Neural cell (in vitro differentiated cells): ENCODE data around the gene VPS13D. TPM values are rescaled to one million over a fixed set of nuclear protein-coding genes. Genes with fewer than 3 reads are reported as not detected.

Experiments used
- H2AFZ ChIP-seq: fragments of 200-600, 300-800 bp; sonication (generic), shearing (Covaris generic); 2 replicates; pipeline ENCODE4 v1.6.0; 2014; ENCODE audit warnings: low read depth, mild to moderate bottlenecking, antibody characterized with exemption, low read length, moderate library complexity
- H3F3A ChIP-seq: fragments of 200-600 bp; shearing (Covaris generic); 2 replicates; pipeline ENCODE4 v1.6.1; 2016; ENCODE audit warnings: mild to moderate bottlenecking, moderate library complexity, mixed read lengths, antibody characterized with exemption, low read length; ENCODE audit not compliant: insufficient read depth, poor library complexity, severe bottlenecking
- H3K27ac ChIP-seq: fragments of 200-600, 300-800 bp; sonication (generic), shearing (Covaris generic); 2 replicates; pipeline ENCODE4 v1.5.1; 2014; ENCODE audit warnings: mild to moderate bottlenecking, low read length, moderate library complexity
- H3K27me3 ChIP-seq: fragments of 300-800, 200-600 bp; sonication (generic), shearing (Covaris generic); 2 replicates; pipeline ENCODE4 v1.6.0; 2014; ENCODE audit warnings: mild to moderate bottlenecking, low read depth, low read length, moderate library complexity; ENCODE audit not compliant: insufficient read depth
- H3K36me3 ChIP-seq: fragments of 300-800, 200-600 bp; sonication (generic), shearing (Covaris generic); 2 replicates; pipeline ENCODE4 v1.5.1; 2014; ENCODE audit warnings: mild to moderate bottlenecking, antibody characterized with exemption, low read length, moderate library complexity; ENCODE audit not compliant: insufficient read depth
- H3K4me2 ChIP-seq: fragments of 300-800, 200-600 bp; sonication (generic), shearing (Covaris generic); 2 replicates; pipeline ENCODE4 v1.6.0; 2014; ENCODE audit warnings: mild to moderate bottlenecking, low read length
- H3K4me3 ChIP-seq: fragments of 300-800, 200-600 bp; sonication (generic), shearing (Covaris generic); 2 replicates; pipeline ENCODE4 v1.5.1; 2014; ENCODE audit warnings: mild to moderate bottlenecking, low read length, moderate library complexity
- H3K79me2 ChIP-seq: fragments of 200-600 bp; shearing (Covaris generic); replicated peaks from 2 replicates; pipeline ENCODE4 v1.6.0; 2014; ENCODE audit warnings: mild to moderate bottlenecking, low read length, moderate library complexity; ENCODE audit not compliant: insufficient read depth
- H3K9ac ChIP-seq: fragments of 300-800, 200-600 bp; sonication (generic), shearing (Covaris generic); 2 replicates; pipeline ENCODE4 v1.6.1; 2016; ENCODE audit warnings: mild to moderate bottlenecking, low read length, mixed read lengths
- H3K9me2 ChIP-seq: fragments of 200-600 bp; shearing (Covaris generic); 2 replicates; pipeline ENCODE4 v1.6.1; 2016; ENCODE audit warnings: mild to moderate bottlenecking, low read length, mixed read lengths; ENCODE audit not compliant: insufficient read depth
- H3K9me3 ChIP-seq: fragments of 200-600, 300-800 bp; sonication (generic), shearing (Covaris generic); 2 replicates; pipeline ENCODE4 v1.6.1; 2016; ENCODE audit warnings: mild to moderate bottlenecking, mixed run types, low read length, moderate library complexity, mixed read lengths
- H4K20me1 ChIP-seq: fragments of 200-600 bp; shearing (Covaris generic); 2 replicates; pipeline ENCODE4 v1.6.1; 2016; ENCODE audit warnings: mild to moderate bottlenecking, mixed run types; ENCODE audit not compliant: insufficient read depth
- EP300 ChIP-seq: fragments of 450-650 bp; conservative IDR thresholded peaks from 2 replicates; pipeline ENCODE4 v1.6.1; 2014; ENCODE audit warnings: antibody characterized with exemption, mild to moderate bottlenecking, moderate library complexity; ENCODE audit not compliant: poor library complexity, severe bottlenecking
- EZH2 ChIP-seq: fragments of 200-600, 300-800 bp; shearing (Covaris generic), sonication (generic); IDR thresholded peaks from 2 replicates; pipeline ENCODE4 v1.6.1; 2014; ENCODE audit warnings: antibody characterized with exemption, low read length, borderline replicate concordance, mild to moderate bottlenecking; ENCODE audit not compliant: insufficient read depth, poor library complexity, severe bottlenecking
- MXI1 ChIP-seq: fragments of 450-650 bp; conservative IDR thresholded peaks from 2 replicates; pipeline ENCODE4 v1.6.1; 2014; ENCODE audit warnings: antibody characterized with exemption, mild to moderate bottlenecking; ENCODE audit not compliant: poor library complexity, severe bottlenecking
- POLR2AphosphoS5 ChIP-seq: IDR thresholded peaks from 2 replicates; pipeline ENCODE4 v1.6.1; 2012
- RAD21 ChIP-seq: fragments of 450-650 bp; conservative IDR thresholded peaks from 2 replicates; pipeline ENCODE4 v1.6.1; 2014; ENCODE audit warnings: antibody characterized with exemption, mild to moderate bottlenecking, moderate library complexity
- REST ChIP-seq: IDR thresholded peaks from 2 replicates; pipeline ENCODE4 v1.6.1; 2012; ENCODE audit warnings: borderline replicate concordance
- SMC3 ChIP-seq: fragments of 450-650 bp; conservative IDR thresholded peaks from 2 replicates; pipeline ENCODE4 v1.6.1; 2014; ENCODE audit warnings: antibody characterized with exemption, mild to moderate bottlenecking, moderate library complexity; ENCODE audit not compliant: poor library complexity
- TAF1 ChIP-seq: IDR thresholded peaks from 2 replicates; pipeline ENCODE4 v1.6.1; 2012; ENCODE audit warnings: low read depth
- polyA plus RNA-seq: library from polyadenylated mRNA; depleted of rRNA; stranded (reverse); fragments of >200 nt; gene quantifications from 2 replicates; pipeline ENCODE4 v1.2.3, GENCODE V29; 2014
- TF ChIP-seq, protein P1 (sequence below): fragments of 450-650 bp; IDR thresholded peaks from 2 replicates; pipeline ENCODE4 v1.5.1; 2014; ENCODE audit warnings: antibody characterized with exemption, mild to moderate bottlenecking, moderate library complexity; ENCODE audit not compliant: poor library complexity, severe bottlenecking

The VPS13D gene
- polyA plus RNA-seq, 1 donor from 2014 or later = 24.5 TPM

DNA sequence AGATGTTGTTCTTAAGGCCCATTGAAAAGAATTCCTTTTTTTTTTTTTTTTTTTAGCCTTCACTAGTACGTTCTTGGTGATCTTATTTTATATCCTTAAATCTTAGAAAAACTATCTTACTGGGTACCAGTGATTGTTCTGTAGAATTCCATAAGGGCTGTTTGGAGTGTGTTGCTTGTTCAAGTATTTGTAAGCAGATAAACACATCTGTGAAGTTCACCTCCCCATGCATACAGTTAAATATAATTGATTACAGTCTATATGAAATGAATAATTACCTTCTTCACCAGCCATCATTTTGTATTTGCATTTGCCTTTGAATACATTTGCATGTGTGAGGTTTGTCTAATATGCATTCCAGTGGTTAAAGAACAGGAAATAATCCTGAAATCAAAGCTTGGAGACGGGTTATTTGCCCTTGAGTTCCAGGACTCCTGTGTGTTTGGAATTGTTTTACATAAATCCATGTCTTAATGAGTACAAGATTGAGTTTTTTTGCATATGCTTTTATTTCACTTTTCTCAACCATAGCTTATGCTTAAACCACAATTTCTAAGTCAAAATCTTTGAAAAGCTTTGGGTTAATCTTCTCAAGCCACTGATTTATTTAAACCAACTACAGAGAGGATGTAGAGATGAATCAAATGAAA lies 73.1 kb downstream of the VPS13D start:
- H3K36me3 ChIP-seq = peaks cover 10% of the 10 kb centered on the region
- H3K79me2 ChIP-seq = no peaks in the 10 kb centered on the region
- H3K9me2 ChIP-seq = no peaks in the 10 kb centered on the region
- H3K27ac ChIP-seq = no peak overlapping the region
- no peak overlapping the region for H3K9ac ChIP-seq
- H3K4me3 ChIP-seq = no peak overlapping the region
- H3K27me3 ChIP-seq = no peaks in the 10 kb centered on the region
- no peaks in the 10 kb centered on the region for H3K9me3 ChIP-seq
- no peaks in the 10 kb centered on the region for H4K20me1 ChIP-seq
- H3F3A ChIP-seq = no peaks in the 10 kb centered on the region
- no peak overlapping the region for H3K4me2 ChIP-seq
- no peak overlapping the region for H2AFZ ChIP-seq
- TF ChIP-seq MXI1 = no peak
- no peak for TF ChIP-seq TAF1
- TF ChIP-seq SMC3 = no peak
- no peak for TF ChIP-seq POLR2AphosphoS5
- TF ChIP-seq REST = no peak
- TF ChIP-seq RAD21 = no peak
- TF ChIP-seq EP300 = no peak
- TF ChIP-seq, protein P1, sequence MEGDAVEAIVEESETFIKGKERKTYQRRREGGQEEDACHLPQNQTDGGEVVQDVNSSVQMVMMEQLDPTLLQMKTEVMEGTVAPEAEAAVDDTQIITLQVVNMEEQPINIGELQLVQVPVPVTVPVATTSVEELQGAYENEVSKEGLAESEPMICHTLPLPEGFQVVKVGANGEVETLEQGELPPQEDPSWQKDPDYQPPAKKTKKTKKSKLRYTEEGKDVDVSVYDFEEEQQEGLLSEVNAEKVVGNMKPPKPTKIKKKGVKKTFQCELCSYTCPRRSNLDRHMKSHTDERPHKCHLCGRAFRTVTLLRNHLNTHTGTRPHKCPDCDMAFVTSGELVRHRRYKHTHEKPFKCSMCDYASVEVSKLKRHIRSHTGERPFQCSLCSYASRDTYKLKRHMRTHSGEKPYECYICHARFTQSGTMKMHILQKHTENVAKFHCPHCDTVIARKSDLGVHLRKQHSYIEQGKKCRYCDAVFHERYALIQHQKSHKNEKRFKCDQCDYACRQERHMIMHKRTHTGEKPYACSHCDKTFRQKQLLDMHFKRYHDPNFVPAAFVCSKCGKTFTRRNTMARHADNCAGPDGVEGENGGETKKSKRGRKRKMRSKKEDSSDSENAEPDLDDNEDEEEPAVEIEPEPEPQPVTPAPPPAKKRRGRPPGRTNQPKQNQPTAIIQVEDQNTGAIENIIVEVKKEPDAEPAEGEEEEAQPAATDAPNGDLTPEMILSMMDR = no peak
- TF ChIP-seq EZH2 = no peak

GRCh38 chr1:12305377-12305776 lies 75.5 kb downstream of the VPS13D start:
- no peak overlapping the region for H3K27ac ChIP-seq
- no peaks in the 10 kb centered on the region for H4K20me1 ChIP-seq
- H3K36me3 ChIP-seq = peaks cover 14% of the 10 kb centered on the region
- TF ChIP-seq, protein P1 = no peak
- TF ChIP-seq POLR2AphosphoS5 (no peak), EP300 (no peak), EZH2 (no peak), REST (no peak), SMC3 (no peak), MXI1 (no peak), RAD21 (no peak), TAF1 (no peak)
- H3K4me2 ChIP-seq = no peak overlapping the region
- H3K27me3 ChIP-seq = no peaks in the 10 kb centered on the region
- no peak overlapping the region for H3K9ac ChIP-seq
- no peaks in the 10 kb centered on the region for H3K9me3 ChIP-seq
- H3K79me2 ChIP-seq = no peaks in the 10 kb centered on the region
- H3F3A ChIP-seq = no peaks in the 10 kb centered on the region
- no peaks in the 10 kb centered on the region for H3K9me2 ChIP-seq
- no peak overlapping the region for H2AFZ ChIP-seq
- no peak overlapping the region for H3K4me3 ChIP-seq
